GM12801 (cell line): ENCODE data around the gene PLEKHA7.

ENCODE experiments used
- CTCF ChIP-seq: IDR thresholded peaks from one replicate; pipeline ENCODE4 v1.5.1; 2011; ENCODE audit warnings: control low read depth; ENCODE audit not compliant: insufficient read length; ENCODE audit errors: extremely low read depth

The PLEKHA7 gene

GRCh38 chr11:16789560-16790485, 224.4 kb downstream of the PLEKHA7 start:
- TF ChIP-seq CTCF = no peak

- TF ChIP-seq CTCF = no peak
These were observed 225.2 kb downstream of the PLEKHA7 start for GRCh38 chr11:16789063-16789420.

- no peak for TF ChIP-seq CTCF
These were observed 225.8 kb downstream of the PLEKHA7 start for GRCh38 chr11:16788141-16789062.

GRCh38 chr11:16787035-16787742, 227.0 kb downstream of the PLEKHA7 start:
- no peak for TF ChIP-seq CTCF

GRCh38 chr11:16786131-16786530, 228.1 kb downstream of the PLEKHA7 start:
- TF ChIP-seq CTCF = no peak

GRCh38 chr11:16785520-16786128, 228.6 kb downstream of the PLEKHA7 start:
- peak; percentile 94 for TF ChIP-seq CTCF
